ENCODE measurements around the gene DOK4.

Gene DOK4

GRCh38 chr16:57426356-57426755, 59.9 kb downstream of the DOK4 start:
- H2AFZ ChIP-seq (ENCODE audit: low read length), result no peak overlapping the region
- H3K36me3 ChIP-seq (ENCODE audit: insufficient read depth, low read length), result peaks cover 35% of the 10 kb centered on the region; the same call in 1 of the 2 replicates
- no peak overlapping the region for H3K4me3 ChIP-seq (ENCODE audit: low read length, poor library complexity, severe bottlenecking)
- H4K20me1 ChIP-seq (ENCODE audit: insufficient read depth, low read length, poor library complexity, severe bottlenecking), result no peaks in the 10 kb centered on the region
- TF ChIP-seq CTCF (conservative IDR thresholded peaks at IDR 0.05; ENCODE audit: low read length) (no peak), EZH2phosphoT487 (IDR thresholded peaks at IDR 0.05; ENCODE audit: borderline replicate concordance) (no peak)
- H3K9me3 ChIP-seq (ENCODE audit: insufficient read depth, low read depth, low read length), result no peaks in the 10 kb centered on the region
- H3K79me2 ChIP-seq (ENCODE audit: insufficient read depth, low read length), result no peaks in the 10 kb centered on the region
- H3K4me2 ChIP-seq (ENCODE audit: low read depth, low read length, poor library complexity, severe bottlenecking), result no peak overlapping the region
- no peaks in the 10 kb centered on the region for H3K4me1 ChIP-seq (ENCODE audit: insufficient read depth, low read length, poor library complexity, severe bottlenecking)
- no peaks in the 10 kb centered on the region for H3K9me2 ChIP-seq (replicated peaks; ENCODE audit: low read depth, low read length)
- no peaks in the 10 kb centered on the region for H3F3A ChIP-seq (ENCODE audit: low read depth)
- H3K9ac ChIP-seq (ENCODE audit: low read depth, low read length, poor library complexity, severe bottlenecking), result no peak overlapping the region
- no peaks in the 10 kb centered on the region for H3K27me3 ChIP-seq (ENCODE audit: insufficient read depth, low read length, poor library complexity, severe bottlenecking)

GRCh38 chr16:57424583-57424982, 61.7 kb downstream of the DOK4 start:
- Histone ChIP-seq H3K9me2 (replicated peaks; ENCODE audit: low read depth, low read length) (no peaks in the 10 kb centered on the region), H3K4me1 (ENCODE audit: insufficient read depth, low read length, poor library complexity, severe bottlenecking) (no peaks in the 10 kb centered on the region), H3K36me3 (ENCODE audit: insufficient read depth, low read length) (peaks cover 19% of the 10 kb centered on the region; the same call in 1 of the 2 replicates), H3K4me3 (ENCODE audit: low read length, poor library complexity, severe bottlenecking) (no peak overlapping the region), H3F3A (ENCODE audit: low read depth) (no peaks in the 10 kb centered on the region), H4K20me1 (ENCODE audit: insufficient read depth, low read length, poor library complexity, severe bottlenecking) (no peaks in the 10 kb centered on the region), H3K9ac (ENCODE audit: low read depth, low read length, poor library complexity, severe bottlenecking) (no peak overlapping the region), H3K9me3 (ENCODE audit: insufficient read depth, low read depth, low read length) (no peaks in the 10 kb centered on the region), H3K27me3 (ENCODE audit: insufficient read depth, low read length, poor library complexity, severe bottlenecking) (no peaks in the 10 kb centered on the region), H3K4me2 (ENCODE audit: low read depth, low read length, poor library complexity, severe bottlenecking) (no peak overlapping the region), H3K79me2 (ENCODE audit: insufficient read depth, low read length) (no peaks in the 10 kb centered on the region), H2AFZ (ENCODE audit: low read length) (no peak overlapping the region)
- TF ChIP-seq CTCF (conservative IDR thresholded peaks at IDR 0.05; ENCODE audit: low read length) (no peak), EZH2phosphoT487 (IDR thresholded peaks at IDR 0.05; ENCODE audit: borderline replicate concordance) (no peak)

GRCh38 chr16:57423152-57423551, 63.1 kb downstream of the DOK4 start:
- no peaks in the 10 kb centered on the region for H3K9me2 ChIP-seq (replicated peaks; ENCODE audit: low read depth, low read length)
- H3K27me3 ChIP-seq (ENCODE audit: insufficient read depth, low read length, poor library complexity, severe bottlenecking), result no peaks in the 10 kb centered on the region
- peaks cover 7% of the 10 kb centered on the region; the same call in 1 of the 2 replicates for H3K36me3 ChIP-seq (ENCODE audit: insufficient read depth, low read length)
- no peaks in the 10 kb centered on the region for H3K79me2 ChIP-seq (ENCODE audit: insufficient read depth, low read length)
- no peak overlapping the region for H3K4me2 ChIP-seq (ENCODE audit: low read depth, low read length, poor library complexity, severe bottlenecking)
- H3K9me3 ChIP-seq (ENCODE audit: insufficient read depth, low read depth, low read length), result no peaks in the 10 kb centered on the region
- H3K4me3 ChIP-seq (ENCODE audit: low read length, poor library complexity, severe bottlenecking), result no peak overlapping the region
- TF ChIP-seq EZH2phosphoT487 (IDR thresholded peaks at IDR 0.05; ENCODE audit: borderline replicate concordance) (no peak), CTCF (conservative IDR thresholded peaks at IDR 0.05; ENCODE audit: low read length) (no peak)
- H2AFZ ChIP-seq (ENCODE audit: low read length), result no peak overlapping the region
- H3K4me1 ChIP-seq (ENCODE audit: insufficient read depth, low read length, poor library complexity, severe bottlenecking), result peaks cover 8% of the 10 kb centered on the region
- H3K9ac ChIP-seq (ENCODE audit: low read depth, low read length, poor library complexity, severe bottlenecking), result no peak overlapping the region
- no peaks in the 10 kb centered on the region for H3F3A ChIP-seq (ENCODE audit: low read depth)
- H4K20me1 ChIP-seq (ENCODE audit: insufficient read depth, low read length, poor library complexity, severe bottlenecking), result no peaks in the 10 kb centered on the region
